HCT116 (cell line): ENCODE data around the gene TNFAIP8. TPM values are rescaled to one million over a fixed set of nuclear protein-coding genes. Genes with fewer than 3 reads are reported as not detected.

Experiments used
- ATAC-seq: fragments of 200-7000 bp; cut with Tn5 transposase; 2 replicates; pipeline ENCODE4 v1.9.1; 2020; ENCODE audit warnings: mild to moderate bottlenecking, moderate library complexity
- BruUV-seq: library from RNA; stranded (reverse); fragments of 400-500 nt; replicated peaks from 2 replicates; lab custom pipeline; 2021; lab: Mats Ljungman, UMichigan
- CTCF ChIA-PET: fragments of 300-600 bp; sonication (Branson Sonifier 250); formaldehyde crosslinking; loops from one replicate; lab custom pipeline; 2021; ENCODE audit warnings: antibody characterized with exemption; lab: Charles Lee
- POLR2A ChIA-PET: fragments of 300-600, 350-600 bp; sonication (Branson Sonifier 250); formaldehyde crosslinking; loops from one replicate; lab custom pipeline; 2021; ENCODE audit warnings: antibody characterized with exemption; lab: Charles Lee
- RAD21 ChIA-PET, 2 experiments: fragments of 300-600 bp; sonication (Branson Sonifier 250); formaldehyde crosslinking; loops; one replicate each; lab custom pipeline; 2023; ENCODE audit warnings: low total read pairs in 2 of 2; ENCODE audit not compliant: uncharacterized antibody in 2 of 2, unreplicated experiment in 2 of 2, low non-redundant PET in 1 of 2; lab: Charles Lee
- DNase-seq: peaks from one replicate; pipeline ENCODE4 v3.0.0-alpha.2; 2010; ENCODE audit warnings: low read depth, low spot score
- H2AFZ ChIP-seq: fragments of 200-600 bp; shearing (Covaris generic), sonication (generic); 2 replicates; pipeline ENCODE4 v1.6.1; 2017; ENCODE audit warnings: low read depth, mixed run types, mixed read lengths, antibody characterized with exemption, low read length; ENCODE audit not compliant: poor library complexity, severe bottlenecking
- H3K27ac ChIP-seq: 2 replicates; pipeline ENCODE4 v1.5.1; 2012; ENCODE audit warnings: low read depth, low read length
- H3K27me3 ChIP-seq: fragments of 200-600 bp; sonication (generic); 2 replicates; pipeline ENCODE4 v1.6.1; 2016; ENCODE audit warnings: mixed run types, low read length, mixed read lengths; ENCODE audit not compliant: insufficient read depth
- H3K36me3 ChIP-seq, 2 experiments: fragments of 200-500 bp in 1 of 2; fragments of 200-600 bp in 1 of 2; sonication (Bioruptor generic) in 1 of 2; sonication (generic) in 1 of 2; 2 replicates each; pipeline versions ENCODE4 v1.5.1 to v1.6.1; 2014 to 2016; ENCODE audit warnings: low read length in 2 of 2, inconsistent platforms in 1 of 2, mixed read lengths in 1 of 2, mixed run types in 1 of 2; ENCODE audit not compliant: insufficient read depth in 2 of 2, control insufficient read depth in 1 of 2
- H3K4me1 ChIP-seq, 2 experiments: fragments of 200-600 bp in 1 of 2; sonication (generic) in 1 of 2; 2 replicates each; pipeline versions ENCODE4 v1.5.1 to v1.6.1; 2012 to 2017; ENCODE audit warnings: low read length in 2 of 2, inconsistent platforms in 1 of 2, mild to moderate bottlenecking in 1 of 2, mixed read lengths in 1 of 2, mixed run types in 1 of 2, moderate library complexity in 1 of 2; ENCODE audit not compliant: insufficient read depth in 2 of 2, control insufficient read depth in 1 of 2
- H3K4me2 ChIP-seq: fragments of 200-600 bp; sonication (generic); 2 replicates; pipeline ENCODE4 v1.6.1; 2017; ENCODE audit warnings: mixed run types, low read length, mixed read lengths
- H3K4me3 ChIP-seq, 2 experiments: fragments of 200-600 bp in 1 of 2; sonication (generic) in 1 of 2; replicated peaks in 1 of 2; 2 replicates each; pipeline ENCODE4 v1.5.1; 2011 to 2016; ENCODE audit warnings: low read length in 2 of 2, control low read depth in 1 of 2, low read depth in 1 of 2, mild to moderate bottlenecking in 1 of 2, mixed read lengths in 1 of 2, mixed run types in 1 of 2
- H3K79me2 ChIP-seq: fragments of 200-600 bp; sonication (generic); 2 replicates; pipeline ENCODE4 v1.6.1; 2017; ENCODE audit warnings: mild to moderate bottlenecking, mixed run types, low read length, moderate library complexity, mixed read lengths; ENCODE audit not compliant: insufficient read depth
- H3K9ac ChIP-seq: fragments of 200-600 bp; sonication (generic); 2 replicates; pipeline ENCODE4 v1.6.1; 2016; ENCODE audit warnings: low read length, mixed read lengths
- H3K9me2 ChIP-seq: fragments of 200-600 bp; sonication (generic), shearing (Covaris generic); 2 replicates; pipeline ENCODE4 v1.6.1; 2017; ENCODE audit warnings: mixed run types, mild to moderate bottlenecking, moderate library complexity; ENCODE audit not compliant: insufficient read depth
- H3K9me3 ChIP-seq, 2 experiments: fragments of 200-500 bp in 1 of 2; fragments of 200-600 bp in 1 of 2; sonication (Bioruptor generic) in 1 of 2; sonication (generic) in 1 of 2; 2 replicates each; pipeline ENCODE4 v1.6.1; 2014 to 2017; ENCODE audit warnings: low read length in 2 of 2, mixed read lengths in 2 of 2, inconsistent platforms in 1 of 2, low read depth in 1 of 2, mild to moderate bottlenecking in 1 of 2, mixed run types in 1 of 2, moderate library complexity in 1 of 2; ENCODE audit not compliant: control insufficient read depth in 1 of 2, insufficient read depth in 1 of 2
- H4K20me1 ChIP-seq: fragments of 200-600 bp; sonication (generic), shearing (Covaris generic); 2 replicates; pipeline ENCODE4 v1.6.1; 2017; ENCODE audit warnings: mixed run types, mild to moderate bottlenecking, moderate library complexity; ENCODE audit not compliant: insufficient read depth
- CBX3 ChIP-seq: IDR thresholded peaks from 2 replicates; pipeline ENCODE4 v1.6.1; 2012; ENCODE audit warnings: low read depth
- EGR1 ChIP-seq: IDR thresholded peaks from 2 replicates; pipeline ENCODE4 v1.6.1; 2012; ENCODE audit warnings: low read depth
- ELF1 ChIP-seq: IDR thresholded peaks from 2 replicates; pipeline ENCODE4 v1.6.1; 2012; ENCODE audit warnings: low read depth, borderline replicate concordance
- EZH2 ChIP-seq: fragments of 200-600 bp; sonication (generic); IDR thresholded peaks from 2 replicates; pipeline ENCODE4 v1.6.1; 2017; ENCODE audit warnings: antibody characterized with exemption, mixed run types
- JUND ChIP-seq: IDR thresholded peaks from 2 replicates; pipeline ENCODE4 v1.6.1; 2012
- POLR2A ChIP-seq: IDR thresholded peaks from 2 replicates; pipeline ENCODE4 v1.7.0; 2011; ENCODE audit warnings: borderline replicate concordance; ENCODE audit not compliant: insufficient read depth, insufficient read length; ENCODE audit errors: extremely low read depth
- POLR2AphosphoS5 ChIP-seq: IDR thresholded peaks from 2 replicates; pipeline ENCODE4 v1.6.1; 2011; ENCODE audit warnings: mild to moderate bottlenecking, low read depth, low read length, moderate library complexity
- RAD21 ChIP-seq: IDR thresholded peaks from 2 replicates; pipeline ENCODE4 v1.6.1; 2012; ENCODE audit warnings: low read depth, mild to moderate bottlenecking
- SP1 ChIP-seq: IDR thresholded peaks from 2 replicates; pipeline ENCODE4 v1.6.1; 2012; ENCODE audit warnings: low read depth
- SRF ChIP-seq: IDR thresholded peaks from 2 replicates; pipeline ENCODE4 v1.6.1; 2012; ENCODE audit warnings: low read depth
- TCF7L2 ChIP-seq: IDR thresholded peaks from 2 replicates; pipeline ENCODE4 v1.7.0; 2011; ENCODE audit warnings: borderline replicate concordance, inconsistent platforms; ENCODE audit not compliant: insufficient read depth, insufficient read length; ENCODE audit errors: extremely low read depth
- YY1 ChIP-seq: IDR thresholded peaks from 2 replicates; pipeline ENCODE4 v1.6.1; 2011; ENCODE audit warnings: low read length, low read depth, moderate library complexity, mild to moderate bottlenecking; ENCODE audit not compliant: insufficient replicate concordance; ENCODE audit errors: extremely low read depth
- ZNF274 ChIP-seq: fragments of 200-500 bp; sonication (Bioruptor generic); IDR thresholded peaks from 2 replicates; pipeline ENCODE4 v1.6.1; 2014; ENCODE audit warnings: mild to moderate bottlenecking, low read depth, low read length, inconsistent platforms
- intact Hi-C: fragments of 100-400 bp; cut with micrococcal nuclease; formaldehyde crosslinking; loops from 2 replicates; pipeline ENCODE4 v1.10.0; 2022
- total RNA-seq: library from RNA; stranded (reverse); gene quantifications from one replicate; pipeline ENCODE4 v1.2.1, GENCODE V29; 2021; ENCODE audit not compliant: unreplicated experiment
- TF ChIP-seq, protein P1 (sequence below), 3 experiments: fragments of 200-600 bp in 1 of 3; sonication (generic) in 1 of 3; IDR thresholded peaks in 2 of 3; conservative IDR thresholded peaks in 1 of 3; 2 replicates each; pipeline ENCODE4 v1.5.1; 2012 to 2017; ENCODE audit warnings: low read depth in 2 of 3, low read length in 2 of 3, antibody characterized with exemption in 1 of 3, borderline replicate concordance in 1 of 3, control low read depth in 1 of 3, mild to moderate bottlenecking in 1 of 3, mixed read lengths in 1 of 3, mixed run types in 1 of 3, moderate library complexity in 1 of 3; ENCODE audit not compliant: insufficient read depth in 1 of 3
- TF ChIP-seq, protein P2 (sequence below): IDR thresholded peaks from 2 replicates; pipeline ENCODE4 v1.6.1; 2012
- TF ChIP-seq, protein P3 (sequence below): IDR thresholded peaks from 2 replicates; pipeline ENCODE4 v1.6.1; 2012; ENCODE audit warnings: low read depth
- TF ChIP-seq, protein P4 (sequence below): IDR thresholded peaks from 2 replicates; pipeline ENCODE4 v1.6.1; 2012

The TNFAIP8 gene
- total RNA-seq, 1 experiment from 2014 or later = 18.4 TPM

DNA sequence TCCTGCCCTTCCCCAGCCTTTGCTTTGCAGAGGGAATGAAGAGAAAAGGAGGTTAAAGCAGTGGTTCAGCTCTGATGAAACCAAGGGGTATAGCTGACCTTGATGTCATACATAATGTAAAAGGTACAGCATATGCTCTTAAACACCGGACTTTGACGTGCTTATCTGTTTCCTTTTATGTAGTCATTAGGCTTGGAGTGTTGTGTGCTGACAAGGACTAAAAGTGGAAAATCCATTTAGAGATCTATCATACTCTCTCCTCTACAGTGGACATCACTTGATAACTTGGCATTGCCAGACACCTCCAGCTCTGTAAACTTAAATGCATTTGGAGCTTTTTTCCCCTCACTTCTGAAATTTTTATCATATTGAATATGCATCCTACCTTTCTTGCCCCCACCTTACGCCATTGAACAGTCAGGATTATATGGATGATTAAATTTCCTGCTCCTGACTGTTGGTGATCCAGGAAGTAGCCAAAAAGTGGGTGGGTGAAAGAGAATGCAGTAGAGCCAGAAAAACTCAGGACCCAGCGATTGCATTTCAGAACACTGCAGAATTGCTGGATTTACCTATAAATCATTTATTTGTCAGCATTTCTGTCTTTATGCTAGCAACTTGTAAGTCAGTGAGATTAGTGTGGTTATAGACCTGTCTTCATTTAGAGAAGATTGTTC is 4.1 kb downstream of the TNFAIP8 start:
- no peak overlapping the region for H3K4me2 ChIP-seq
- no peak overlapping the region for H3K4me3 ChIP-seq
- H3K27me3 ChIP-seq = no peaks in the 10 kb centered on the region
- H3K9ac ChIP-seq = no peak overlapping the region
- ChIA-PET RAD21 (no interaction called here), CTCF (interaction anchor here (1.0 kb wide), 1 partner anchor 52 kb away, joined by 3 read pairs; no protein-coding TSS in a partner anchor), POLR2A (interaction anchor here (0.5 kb wide), 1 partner anchor 8 kb away, joined by 4 read pairs; no protein-coding TSS in a partner anchor)
- TF ChIP-seq ELF1 (no peak), TCF7L2 (no peak), SRF (no peak), EGR1 (no peak), POLR2AphosphoS5 (no peak), ZNF274 (no peak), JUND (no peak), POLR2A (no peak), CBX3 (no peak), SP1 (no peak), RAD21 (no peak), YY1 (no peak), EZH2 (no peak)
- TF ChIP-seq, protein P1, sequence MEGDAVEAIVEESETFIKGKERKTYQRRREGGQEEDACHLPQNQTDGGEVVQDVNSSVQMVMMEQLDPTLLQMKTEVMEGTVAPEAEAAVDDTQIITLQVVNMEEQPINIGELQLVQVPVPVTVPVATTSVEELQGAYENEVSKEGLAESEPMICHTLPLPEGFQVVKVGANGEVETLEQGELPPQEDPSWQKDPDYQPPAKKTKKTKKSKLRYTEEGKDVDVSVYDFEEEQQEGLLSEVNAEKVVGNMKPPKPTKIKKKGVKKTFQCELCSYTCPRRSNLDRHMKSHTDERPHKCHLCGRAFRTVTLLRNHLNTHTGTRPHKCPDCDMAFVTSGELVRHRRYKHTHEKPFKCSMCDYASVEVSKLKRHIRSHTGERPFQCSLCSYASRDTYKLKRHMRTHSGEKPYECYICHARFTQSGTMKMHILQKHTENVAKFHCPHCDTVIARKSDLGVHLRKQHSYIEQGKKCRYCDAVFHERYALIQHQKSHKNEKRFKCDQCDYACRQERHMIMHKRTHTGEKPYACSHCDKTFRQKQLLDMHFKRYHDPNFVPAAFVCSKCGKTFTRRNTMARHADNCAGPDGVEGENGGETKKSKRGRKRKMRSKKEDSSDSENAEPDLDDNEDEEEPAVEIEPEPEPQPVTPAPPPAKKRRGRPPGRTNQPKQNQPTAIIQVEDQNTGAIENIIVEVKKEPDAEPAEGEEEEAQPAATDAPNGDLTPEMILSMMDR (IDR thresholded peaks at IDR 0.05 in 2 of 3, conservative IDR thresholded peaks at IDR 0.05 in 1 of 3; ENCODE audit: borderline replicate concordance in 1 of 3, insufficient read depth in 1 of 3, low read depth in 2 of 3, low read length in 2 of 3) = no peak
- TF ChIP-seq, protein P2, sequence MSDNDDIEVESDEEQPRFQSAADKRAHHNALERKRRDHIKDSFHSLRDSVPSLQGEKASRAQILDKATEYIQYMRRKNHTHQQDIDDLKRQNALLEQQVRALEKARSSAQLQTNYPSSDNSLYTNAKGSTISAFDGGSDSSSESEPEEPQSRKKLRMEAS = no peak
- TF ChIP-seq, protein P3, sequence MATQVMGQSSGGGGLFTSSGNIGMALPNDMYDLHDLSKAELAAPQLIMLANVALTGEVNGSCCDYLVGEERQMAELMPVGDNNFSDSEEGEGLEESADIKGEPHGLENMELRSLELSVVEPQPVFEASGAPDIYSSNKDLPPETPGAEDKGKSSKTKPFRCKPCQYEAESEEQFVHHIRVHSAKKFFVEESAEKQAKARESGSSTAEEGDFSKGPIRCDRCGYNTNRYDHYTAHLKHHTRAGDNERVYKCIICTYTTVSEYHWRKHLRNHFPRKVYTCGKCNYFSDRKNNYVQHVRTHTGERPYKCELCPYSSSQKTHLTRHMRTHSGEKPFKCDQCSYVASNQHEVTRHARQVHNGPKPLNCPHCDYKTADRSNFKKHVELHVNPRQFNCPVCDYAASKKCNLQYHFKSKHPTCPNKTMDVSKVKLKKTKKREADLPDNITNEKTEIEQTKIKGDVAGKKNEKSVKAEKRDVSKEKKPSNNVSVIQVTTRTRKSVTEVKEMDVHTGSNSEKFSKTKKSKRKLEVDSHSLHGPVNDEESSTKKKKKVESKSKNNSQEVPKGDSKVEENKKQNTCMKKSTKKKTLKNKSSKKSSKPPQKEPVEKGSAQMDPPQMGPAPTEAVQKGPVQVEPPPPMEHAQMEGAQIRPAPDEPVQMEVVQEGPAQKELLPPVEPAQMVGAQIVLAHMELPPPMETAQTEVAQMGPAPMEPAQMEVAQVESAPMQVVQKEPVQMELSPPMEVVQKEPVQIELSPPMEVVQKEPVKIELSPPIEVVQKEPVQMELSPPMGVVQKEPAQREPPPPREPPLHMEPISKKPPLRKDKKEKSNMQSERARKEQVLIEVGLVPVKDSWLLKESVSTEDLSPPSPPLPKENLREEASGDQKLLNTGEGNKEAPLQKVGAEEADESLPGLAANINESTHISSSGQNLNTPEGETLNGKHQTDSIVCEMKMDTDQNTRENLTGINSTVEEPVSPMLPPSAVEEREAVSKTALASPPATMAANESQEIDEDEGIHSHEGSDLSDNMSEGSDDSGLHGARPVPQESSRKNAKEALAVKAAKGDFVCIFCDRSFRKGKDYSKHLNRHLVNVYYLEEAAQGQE = no peak
- TF ChIP-seq, protein P4, sequence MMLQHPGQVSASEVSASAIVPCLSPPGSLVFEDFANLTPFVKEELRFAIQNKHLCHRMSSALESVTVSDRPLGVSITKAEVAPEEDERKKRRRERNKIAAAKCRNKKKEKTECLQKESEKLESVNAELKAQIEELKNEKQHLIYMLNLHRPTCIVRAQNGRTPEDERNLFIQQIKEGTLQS = no peak
- no peak for DNase-seq
- H3K79me2 ChIP-seq = no peaks in the 10 kb centered on the region
- no peaks in the 10 kb centered on the region for H3K36me3 ChIP-seq
- no TSS peak for BruUV-seq
- no peak overlapping the region for H2AFZ ChIP-seq
- H3K9me2 ChIP-seq = no peaks in the 10 kb centered on the region
- no peak for ATAC-seq
- intact Hi-C loops = no loop called here
- peaks cover 0 to 6% of the 10 kb centered on the region in 2 experiments; a peak in 1 of 4 replicates for H3K4me1 ChIP-seq
- H3K27ac ChIP-seq = no peak overlapping the region
- H4K20me1 ChIP-seq = no peaks in the 10 kb centered on the region
- no peaks in the 10 kb centered on the region for H3K9me3 ChIP-seq
